IPS-NIHi11 (cell line): ENCODE data around the gene JARID2.
A peak's percentile ranks its signal among the peaks of the same experiment; 100 is the strongest.

Experiments used
- DNase-seq: peaks from one replicate; pipeline ENCODE4 v3.0.0; 2012; ENCODE audit warnings: mixed read lengths, low spot score

The JARID2 gene

DNA sequence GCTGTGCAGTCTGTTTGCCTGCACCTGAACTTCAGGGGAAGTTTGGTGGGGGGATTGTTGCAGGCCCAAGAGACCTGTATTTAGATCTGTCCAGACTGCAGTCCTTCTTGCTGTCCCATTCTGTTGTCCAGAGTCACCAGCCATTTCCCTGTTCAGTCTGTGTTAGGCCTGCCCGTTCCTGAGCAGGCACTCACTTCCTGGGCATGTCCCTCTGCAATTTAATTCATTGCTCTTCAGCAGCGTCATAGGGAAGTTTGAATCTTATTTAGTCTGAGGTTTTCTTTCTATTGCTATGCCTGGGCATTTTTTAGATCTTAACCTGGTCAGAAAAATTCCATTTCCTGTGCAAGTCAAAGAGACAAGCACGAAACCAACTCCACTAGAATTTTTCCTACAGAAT, 226.8 kb downstream of the JARID2 start:
- DNase-seq, result no peak

DNA sequence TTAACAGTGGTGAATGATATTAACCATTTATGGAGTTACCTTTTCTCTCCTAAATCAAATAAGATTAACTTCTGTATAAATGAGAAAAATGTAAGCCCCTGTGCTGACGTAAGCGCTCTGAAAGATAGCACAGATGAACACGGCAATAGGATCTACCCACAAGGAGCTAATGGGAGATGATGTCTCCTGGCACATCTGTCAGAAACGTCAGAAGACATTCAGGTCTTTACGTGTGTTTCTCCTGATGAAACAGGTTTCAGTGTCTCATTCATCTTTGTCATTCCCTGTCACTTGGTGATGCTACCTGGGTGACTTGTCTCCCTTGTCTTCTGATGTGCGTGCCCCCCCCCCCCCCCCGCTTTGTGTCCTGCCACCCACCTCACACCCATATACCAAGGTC, 227.3 kb downstream of the JARID2 start:
- no peak for DNase-seq

DNA sequence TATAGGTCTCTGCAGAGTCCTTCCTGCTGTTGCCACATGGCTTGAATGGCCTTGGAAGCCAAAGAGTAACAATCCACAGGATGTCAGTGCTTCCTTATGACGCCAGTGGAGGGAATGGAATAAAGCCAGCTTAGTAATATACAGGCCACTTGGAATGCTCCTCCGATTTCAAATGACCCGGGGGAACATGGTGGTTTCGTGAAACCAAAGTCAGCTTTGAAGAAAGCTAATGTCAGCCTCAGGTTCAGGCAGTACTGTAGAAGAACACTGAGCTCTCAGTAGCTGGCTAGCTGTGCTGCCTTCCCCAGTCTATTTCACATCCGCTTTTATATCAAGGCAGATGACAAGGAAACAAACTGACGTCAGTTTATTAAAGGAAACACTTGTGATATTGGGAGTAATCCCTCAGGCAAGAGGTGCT, 227.9 kb downstream of the JARID2 start:
- DNase-seq, result no peak

DNA sequence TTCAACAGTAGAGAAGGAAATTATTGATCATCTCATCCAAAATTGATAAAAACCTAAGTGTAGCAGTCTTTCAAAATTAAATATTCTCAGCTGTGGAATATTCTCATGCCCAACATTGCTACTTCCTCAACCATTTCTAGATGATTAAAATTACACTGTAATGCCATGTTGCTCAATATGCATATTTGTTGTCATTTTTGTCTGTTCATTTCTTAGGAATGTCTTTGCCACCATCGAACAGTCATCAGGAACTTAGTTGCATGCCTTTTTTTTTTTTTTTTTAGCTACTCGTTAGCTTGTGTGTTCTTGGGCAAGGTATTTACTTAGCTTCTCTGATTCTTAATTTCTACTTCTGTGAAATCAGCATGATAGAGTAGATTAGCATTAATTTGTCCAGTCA, 228.3 kb downstream of the JARID2 start:
- DNase-seq, result no peak

DNA sequence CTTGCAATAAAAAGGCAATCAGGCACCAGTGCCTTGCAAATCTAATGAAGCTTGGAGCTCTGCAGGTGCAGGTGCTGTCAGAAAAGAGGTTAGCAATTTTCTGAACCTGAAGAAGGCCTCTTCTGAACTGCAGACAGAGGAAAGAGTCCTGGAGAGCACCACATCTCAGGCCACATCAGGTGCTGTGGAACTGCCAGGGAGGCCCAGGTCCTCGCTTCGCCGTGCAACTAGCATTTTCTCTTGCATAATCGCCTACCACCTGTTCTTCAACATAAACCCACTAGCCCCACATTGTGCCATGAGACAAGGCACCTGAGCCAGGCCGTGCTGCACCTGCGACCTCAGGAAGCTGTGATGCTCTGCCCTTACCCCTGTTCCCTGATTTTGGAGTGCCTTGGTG, 229.4 kb downstream of the JARID2 start:
- DNase-seq, result no peak

DNA sequence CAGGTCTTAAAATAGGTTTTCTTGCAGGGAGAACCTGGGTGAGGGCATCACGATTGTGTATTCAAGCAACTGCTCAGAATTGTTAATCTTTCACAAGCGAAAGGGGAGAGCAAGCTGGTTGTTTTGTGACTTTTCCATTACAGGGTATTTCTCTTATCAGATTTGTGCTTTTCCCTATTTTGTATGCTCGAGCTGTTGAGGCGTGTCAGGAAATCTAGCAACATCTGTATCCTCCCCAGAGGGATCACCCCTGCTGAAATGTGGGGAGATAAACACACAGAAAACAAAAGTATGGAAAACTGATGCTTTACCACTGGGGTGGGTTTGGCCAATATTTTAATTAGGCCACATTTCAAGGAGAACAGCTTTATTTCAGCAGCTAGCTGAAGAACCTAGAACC, 230.0 kb downstream of the JARID2 start:
- no peak for DNase-seq

DNA sequence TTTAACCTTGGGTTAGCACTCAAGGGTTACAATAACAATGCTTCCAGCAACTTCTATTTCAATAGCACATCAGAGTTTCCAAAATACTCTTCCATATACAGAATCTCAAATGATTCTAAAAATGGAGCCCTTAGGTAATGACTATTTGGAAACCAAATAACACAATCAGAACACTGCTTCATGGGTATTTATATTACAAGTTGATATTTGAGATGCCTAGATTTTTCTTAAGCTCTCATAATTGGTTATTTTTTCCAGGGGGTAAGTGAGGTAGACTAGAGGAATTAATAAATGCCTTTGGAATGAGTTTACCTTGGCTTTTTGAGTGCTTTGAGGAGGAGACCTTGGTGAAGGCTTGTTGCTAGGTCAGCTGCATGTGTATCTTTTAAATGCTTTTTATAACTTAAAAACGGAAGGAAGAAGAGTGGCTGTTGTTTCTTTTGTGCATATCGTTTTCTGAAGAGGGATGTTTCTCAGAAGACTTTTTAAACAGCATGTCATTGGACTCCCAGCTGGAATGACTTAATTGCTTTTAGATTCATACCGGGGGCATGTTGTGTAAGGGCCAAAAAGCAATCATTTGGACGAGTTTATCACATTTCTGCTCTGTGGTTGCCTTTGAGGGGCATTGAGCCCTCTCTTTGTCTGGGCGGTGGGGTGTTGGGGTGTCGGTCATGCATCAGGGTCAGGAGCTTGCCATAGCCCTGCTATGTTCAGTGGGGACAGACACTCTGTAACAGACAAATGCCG, 230.9 kb downstream of the JARID2 start:
- no peak for DNase-seq

DNA sequence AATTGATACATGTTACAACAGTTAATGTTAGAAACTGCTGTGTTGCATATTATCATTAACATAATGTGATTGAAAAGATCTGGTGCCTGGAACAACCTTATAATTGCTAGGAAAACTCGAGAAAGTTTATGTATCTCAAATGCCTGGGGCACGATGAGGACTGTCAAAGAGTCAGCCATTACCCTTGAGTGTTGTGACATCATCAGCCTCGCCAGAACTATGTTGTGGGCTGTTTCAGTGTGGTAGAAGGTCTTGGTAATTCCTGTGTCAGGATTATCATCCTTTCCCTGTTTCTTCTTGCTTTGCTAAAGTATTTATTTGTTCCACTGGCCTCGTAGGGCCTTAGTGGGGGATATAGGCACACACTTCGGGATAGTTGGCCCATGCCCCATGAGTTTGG, 231.9 kb downstream of the JARID2 start:
- no peak for DNase-seq

DNA sequence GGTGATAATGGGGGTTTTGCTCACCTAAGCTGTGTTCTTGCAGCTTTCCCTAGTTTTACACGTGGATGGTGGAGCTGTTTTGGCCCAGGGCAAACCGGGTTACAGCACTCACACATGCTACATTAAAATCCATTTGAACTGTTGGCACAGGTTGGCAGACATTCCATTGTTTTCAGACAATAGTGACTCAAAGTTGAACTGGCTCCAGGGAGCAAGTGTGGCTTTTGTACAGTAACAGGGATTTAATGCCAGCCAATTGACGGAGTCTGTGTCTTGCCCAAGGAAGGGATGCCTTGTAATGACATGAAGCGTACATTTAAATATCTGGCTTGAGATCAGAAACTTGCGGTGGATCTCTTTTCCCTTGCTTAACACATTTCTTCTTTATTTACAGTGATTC, 233.9 kb downstream of the JARID2 start:
- DNase-seq, result no peak

DNA sequence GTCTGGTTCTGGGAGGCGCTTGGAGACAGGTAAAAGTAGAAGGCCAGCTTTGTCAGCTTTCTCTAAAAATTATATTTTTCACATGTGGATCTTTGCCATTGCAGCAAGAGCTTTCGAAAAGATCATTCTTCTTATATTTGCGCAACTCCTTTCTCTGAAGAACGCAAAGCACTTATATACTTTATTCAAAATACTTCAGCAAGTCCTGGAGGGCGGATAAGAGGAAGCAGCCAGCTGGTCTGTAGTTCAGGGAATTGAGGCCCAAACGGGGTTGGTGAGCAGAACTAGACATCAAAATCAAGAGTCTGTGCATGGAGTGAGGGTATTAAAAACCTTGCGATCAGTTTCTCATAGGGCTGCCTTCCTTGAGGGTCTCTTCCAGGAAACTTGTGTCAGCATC, 234.7 kb downstream of the JARID2 start:
- DNase-seq, result no peak

DNA sequence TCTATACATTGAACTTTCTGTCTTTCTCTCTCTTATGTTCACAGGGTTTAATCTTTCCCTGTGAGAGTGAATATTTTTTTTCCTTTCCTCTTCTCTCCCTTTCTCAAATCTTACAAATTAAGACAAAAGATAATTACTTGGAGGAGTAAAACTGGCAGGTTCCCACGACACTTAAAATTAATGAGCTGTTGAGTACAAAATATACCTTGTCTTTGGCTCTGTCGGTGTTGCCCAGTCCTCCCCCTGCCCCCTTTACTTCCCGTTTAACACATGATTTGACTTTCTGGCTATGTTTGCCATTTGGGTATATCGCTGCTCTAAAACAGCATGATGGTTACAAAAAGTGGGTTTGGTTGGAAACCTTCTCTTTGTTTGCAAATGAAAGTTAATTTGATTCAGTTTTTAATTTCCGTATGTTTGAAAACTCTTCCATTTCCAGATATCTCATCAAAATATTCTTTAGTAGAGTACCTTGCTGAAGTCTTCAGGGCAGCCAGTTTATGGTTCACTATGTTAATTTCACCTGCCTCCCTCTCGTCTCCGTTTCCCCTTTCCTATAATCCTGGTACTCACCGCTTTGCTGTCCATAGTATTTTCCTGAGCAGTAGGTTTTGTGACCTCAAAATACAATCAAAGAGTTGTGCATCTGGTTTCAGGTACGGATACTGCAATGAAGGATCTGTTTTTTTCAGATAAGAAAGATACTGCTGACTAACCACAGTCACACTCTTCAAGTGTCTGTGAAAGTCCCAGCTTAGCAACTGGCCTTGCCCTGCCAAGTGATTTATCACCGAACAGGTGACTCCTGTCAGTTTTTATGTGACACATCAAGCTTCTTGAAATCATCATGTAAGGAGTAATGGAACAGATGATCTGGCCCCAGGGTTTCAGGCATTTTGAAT, 235.8 kb downstream of the JARID2 start:
- no peak for DNase-seq

DNA sequence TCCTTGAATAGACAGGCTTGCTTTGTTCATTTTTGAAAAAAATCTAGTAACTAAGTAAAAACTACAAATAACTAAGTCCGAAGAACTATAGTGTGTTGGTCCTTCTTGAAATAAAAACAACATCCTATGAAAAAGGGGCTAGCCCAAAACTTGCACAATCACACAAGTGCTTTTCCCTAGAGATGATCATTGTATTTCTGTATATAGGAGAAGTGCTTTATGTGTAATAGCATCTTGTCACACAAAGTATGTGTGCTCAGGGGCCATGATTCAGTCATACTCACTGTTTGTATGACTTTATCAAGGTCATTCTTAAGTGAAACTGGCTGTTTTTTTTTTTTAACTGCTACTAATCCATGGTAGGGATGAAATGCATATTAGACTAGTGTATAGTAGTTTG, 237.2 kb downstream of the JARID2 start:
- no peak for DNase-seq

DNA sequence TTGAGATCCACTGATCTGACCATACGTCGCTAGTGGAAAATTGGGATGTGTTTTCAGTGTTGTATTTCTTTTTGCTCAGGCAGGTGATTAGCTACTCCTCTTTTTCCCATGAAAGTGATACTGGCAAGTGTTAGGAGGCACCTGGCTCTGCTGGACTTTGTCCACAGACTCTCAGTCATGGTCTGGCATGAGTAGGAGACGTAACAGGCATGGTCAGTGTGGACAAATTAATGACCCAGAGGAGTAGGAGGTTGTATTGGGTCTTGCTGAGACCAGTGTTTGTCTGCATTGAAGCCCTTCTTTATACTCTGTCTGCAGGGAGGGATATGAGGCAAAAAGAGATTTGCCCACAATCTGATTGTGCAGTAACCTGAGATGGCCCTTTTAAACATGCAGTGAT, 238.3 kb downstream of the JARID2 start:
- no peak for DNase-seq

DNA sequence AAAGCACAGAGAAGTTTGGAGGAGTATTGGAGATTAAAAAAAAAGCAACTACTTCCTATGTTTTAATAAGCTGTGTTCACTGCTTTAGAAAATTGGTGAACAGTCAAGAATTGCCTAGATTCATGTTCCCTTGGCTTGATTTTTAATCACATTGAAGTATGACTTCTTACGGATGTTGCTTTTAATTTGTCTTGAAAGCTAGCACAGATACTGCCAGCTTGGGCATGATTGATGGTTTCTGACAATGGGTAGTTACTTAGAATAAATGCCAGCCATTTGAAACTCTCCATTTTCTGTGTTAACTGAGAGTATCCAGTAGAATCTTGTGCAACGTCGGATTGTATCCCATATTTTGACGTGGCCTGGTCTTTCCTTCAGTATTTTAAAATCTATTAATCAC, 239.0 kb downstream of the JARID2 start:
- DNase-seq, result no peak

DNA sequence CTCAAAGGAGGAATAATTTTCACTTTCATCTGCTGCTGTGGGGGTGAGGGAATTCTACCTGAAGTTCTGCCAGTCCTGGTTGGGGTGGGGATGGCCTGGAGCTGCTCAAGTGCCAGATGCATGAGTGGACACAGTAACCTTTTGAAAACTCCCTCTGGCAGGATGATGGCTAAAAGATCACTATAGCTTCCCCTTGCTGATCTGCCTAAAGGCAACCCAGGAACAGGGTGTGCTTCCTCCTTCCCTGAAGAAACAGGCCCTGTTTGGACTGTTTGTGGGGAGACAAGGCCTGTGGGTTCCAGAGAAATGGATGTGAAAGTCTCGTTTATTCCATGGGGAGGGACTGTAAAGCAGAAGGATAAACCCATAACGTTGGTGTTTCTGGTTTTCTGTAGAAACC, 240.1 kb downstream of the JARID2 start:
- no peak for DNase-seq

DNA sequence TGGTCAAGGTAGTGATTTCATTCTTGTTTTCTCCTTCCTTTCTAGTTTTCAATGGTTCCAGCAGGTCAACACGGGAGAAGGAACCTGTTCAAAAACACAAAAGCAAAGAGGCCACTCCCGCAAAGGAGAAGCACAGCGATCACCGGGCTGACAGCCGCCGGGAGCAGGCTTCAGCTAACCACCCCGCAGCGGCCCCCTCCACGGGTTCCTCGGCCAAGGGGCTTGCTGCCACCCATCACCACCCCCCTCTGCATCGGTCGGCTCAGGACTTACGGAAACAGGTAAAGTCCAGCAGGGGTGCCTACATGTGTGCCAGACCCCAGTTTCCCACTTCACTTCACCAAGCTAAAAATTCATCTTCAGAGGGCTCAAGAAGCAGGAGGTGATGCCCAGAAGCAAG, 241.4 kb downstream of the JARID2 start:
- no peak for DNase-seq

DNA sequence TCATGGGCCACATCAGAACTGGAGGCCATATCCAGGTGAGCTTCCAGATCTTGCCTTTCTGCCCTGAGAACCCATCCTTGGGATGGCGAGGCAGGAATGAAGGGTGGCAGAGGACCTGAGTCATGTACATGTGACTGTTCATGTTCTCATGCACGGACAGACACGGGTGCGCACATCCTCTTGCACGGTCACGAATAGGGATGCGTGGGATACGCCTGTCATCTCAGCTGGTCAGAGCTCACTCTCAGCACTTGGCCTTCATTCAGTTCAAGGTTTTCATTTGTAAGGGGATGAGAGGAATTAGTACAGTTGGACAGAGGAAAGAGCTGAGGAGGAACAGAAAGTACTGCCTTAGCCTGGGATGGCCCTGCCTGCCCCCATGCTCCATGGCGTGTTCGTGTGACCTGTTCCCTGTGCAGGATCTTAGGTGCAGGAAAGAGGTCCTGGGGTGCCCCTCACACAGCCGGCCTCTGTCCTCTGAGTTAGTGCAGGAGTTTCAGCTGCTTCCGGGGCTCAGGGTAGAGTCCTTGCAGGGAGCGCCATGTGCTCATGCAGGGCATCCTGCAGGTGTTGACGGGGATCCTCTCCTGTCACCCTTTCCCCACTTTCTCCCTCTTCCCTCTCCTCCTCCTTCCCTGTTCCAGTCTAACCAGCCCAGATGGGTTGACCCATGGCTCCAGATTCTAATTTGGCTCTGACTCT, 243.5 kb downstream of the JARID2 start:
- no peak for DNase-seq

DNA sequence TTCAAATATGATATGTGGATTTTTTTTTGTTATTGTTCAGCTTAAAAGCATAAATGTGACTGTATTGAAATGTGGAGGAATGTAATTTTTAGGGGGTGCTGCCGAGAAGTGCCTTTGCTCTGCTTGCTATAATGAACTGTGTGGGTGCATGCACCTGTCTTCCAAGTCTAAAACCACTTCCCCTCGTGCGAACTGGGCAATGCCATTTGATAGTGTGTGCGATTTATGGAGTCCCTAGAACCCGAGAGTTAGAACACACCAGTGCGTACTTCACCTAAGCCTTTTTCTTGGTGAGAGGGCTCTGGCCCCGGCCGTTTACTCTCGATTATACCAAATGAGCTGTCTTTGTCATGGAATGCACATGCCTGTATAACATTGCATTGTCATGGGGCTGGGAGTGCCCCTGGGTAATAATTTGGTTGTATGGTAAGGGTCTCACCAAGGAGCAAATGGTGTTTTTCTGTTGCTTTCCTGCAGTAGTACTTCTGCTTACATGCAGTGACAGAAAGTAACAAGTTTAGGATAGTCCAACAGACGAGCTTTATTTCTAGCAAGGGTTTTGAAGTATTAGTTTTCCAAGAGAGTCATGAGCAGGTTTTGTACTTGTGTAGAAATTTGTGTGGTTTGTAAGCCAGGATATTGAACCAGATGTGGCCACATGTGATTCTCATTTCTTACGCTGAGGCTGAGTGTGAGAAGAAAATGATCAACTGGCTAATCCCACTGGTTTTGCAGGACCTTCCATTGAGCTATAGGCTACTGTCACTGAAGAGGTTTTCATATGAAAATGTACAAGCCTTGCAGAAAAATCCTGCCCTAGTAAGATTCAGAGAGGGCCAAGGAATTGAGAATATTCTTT, 244.6 kb downstream of the JARID2 start:
- DNase-seq, result no peak

DNA sequence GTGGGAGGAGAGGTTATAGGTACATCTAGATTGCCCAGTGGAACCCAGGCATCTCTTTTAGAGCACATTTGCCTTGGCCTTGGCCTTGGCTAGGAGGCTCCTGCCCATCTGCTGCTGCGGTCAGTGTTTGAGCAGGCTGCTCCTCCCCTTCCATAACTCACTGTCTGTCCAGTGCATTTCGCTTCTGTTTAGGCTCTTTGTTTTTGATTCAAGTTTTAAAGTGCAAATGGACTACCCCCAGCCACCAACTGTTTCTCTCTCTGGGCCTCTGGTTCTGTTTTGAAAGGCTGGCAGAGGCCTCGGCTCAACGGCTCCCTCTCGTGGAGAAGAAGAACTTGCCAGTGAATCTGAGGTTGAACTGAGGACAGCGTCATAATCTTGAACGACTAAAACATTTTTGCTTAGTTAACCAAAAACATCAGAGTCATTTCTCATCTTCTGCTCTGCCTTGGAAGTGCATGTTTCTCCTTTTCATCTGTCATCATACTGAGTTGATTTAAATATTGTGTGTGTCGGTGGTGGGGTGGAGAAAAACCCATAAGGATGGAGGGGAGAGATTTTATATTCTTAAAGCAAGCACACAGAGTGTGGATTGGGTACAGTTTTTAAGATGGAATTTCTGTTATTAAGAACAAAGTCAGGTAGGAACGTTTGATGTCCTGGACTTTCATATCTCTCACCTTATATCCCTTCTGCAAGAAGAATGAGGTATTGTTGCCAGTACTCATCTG, 245.6 kb downstream of the JARID2 start:
- DNase-seq, result peak; percentile 62

DNA sequence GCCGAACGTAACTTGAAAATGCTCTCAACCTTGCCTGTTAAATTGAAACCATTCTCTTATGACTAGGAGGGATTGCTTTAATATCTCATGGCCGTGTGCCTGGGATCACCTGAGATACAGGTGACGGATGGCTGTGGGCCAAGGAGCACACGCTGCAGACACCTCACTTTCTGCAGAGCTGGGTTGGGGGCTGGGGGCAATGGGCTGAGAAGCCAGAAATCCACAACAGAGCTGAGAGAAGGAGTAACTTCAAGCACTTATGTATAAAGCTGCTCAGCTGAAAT, 246.1 kb downstream of the JARID2 start:
- DNase-seq, result no peak

DNA sequence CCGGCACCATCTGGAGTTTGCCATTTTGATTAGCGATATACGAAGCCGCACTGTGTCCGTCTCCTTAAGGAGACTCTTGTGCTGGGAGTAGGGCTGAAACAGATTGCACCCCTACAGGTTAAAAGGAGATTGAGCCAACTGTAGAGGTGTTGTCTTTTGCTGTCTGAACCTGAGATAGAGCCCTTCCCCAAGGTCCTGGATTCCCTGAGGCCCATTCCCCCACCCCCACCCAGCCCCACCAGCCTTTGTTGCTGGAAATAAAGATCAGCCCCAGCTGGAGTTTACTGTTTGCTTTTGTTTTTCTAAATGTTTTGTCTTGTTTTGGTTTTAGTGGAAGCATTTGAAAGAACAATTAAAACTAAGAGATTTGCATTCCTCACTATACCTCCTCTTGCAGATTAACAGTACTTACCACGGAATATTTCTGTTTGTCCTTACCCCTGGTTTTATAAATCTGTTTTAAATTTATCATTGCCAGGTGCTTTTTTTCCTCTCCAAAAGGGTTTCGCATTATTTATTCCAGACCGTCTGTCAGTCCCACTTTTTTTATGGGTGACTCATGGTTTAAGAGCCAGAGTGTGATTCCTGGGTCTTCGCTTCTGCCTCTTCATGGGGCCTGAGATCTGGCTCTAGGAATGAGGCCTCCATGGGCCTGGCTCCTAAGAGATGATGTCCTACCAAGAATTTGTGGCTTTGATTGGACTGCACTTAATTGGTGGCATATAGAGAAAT, 247.7 kb downstream of the JARID2 start:
- peak; percentile 53 for DNase-seq
